HG03521 (cell line): ENCODE data around the gene COX10.
"Not testable (repeated sequence)": the region's sequence is repeated elsewhere in the genome, so short reads cannot be mapped to it uniquely, and the experiment has no call there.

Source experiments
- ATAC-seq: cut with Tn5 transposase; IDR thresholded peaks from one replicate; pipeline ENCODE4 v1.9.1; 2021; ENCODE audit warnings: mild to moderate bottlenecking, moderate library complexity; ENCODE audit not compliant: unreplicated experiment

The COX10 gene

GRCh38 chr17:14069251-14070021 is at the start of gene COX10:
COX10 (plus strand) TSS chr17:14069504; CDS start chr17:14069606, 102 bp downstream.
- peak; percentile 99 for ATAC-seq

- ATAC-seq, result not testable (repeated sequence)
These were observed 47.5 kb upstream of the COX10 start for GRCh38 chr17:14021651-14022294.

- ATAC-seq, result not testable (repeated sequence)
These were observed 39.5 kb upstream of the COX10 start for GRCh38 chr17:14029755-14030154.

DNA sequence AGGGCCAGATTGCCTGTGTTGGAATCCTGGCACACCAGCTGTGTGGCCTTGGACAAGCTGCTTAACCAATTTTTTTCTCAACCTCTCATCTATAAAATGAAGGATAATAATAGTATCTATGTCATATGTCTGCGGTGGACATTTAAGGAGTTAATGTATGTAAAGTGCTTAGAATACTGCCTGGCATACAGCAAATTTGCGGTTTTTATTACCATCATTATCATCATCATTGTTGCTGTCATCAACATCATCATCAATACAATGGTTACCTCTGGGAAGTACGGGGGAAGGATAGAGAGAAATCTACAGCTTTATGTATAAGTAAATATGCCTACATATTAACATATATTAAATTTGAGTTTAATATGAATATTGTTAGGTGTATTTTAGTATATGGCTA is 37.1 kb upstream of the COX10 start:
- no peak for ATAC-seq

- no peak for ATAC-seq
These were observed 36.1 kb upstream of the COX10 start for GRCh38 chr17:14033166-14033565.

- no peak for ATAC-seq
These were observed 31.9 kb upstream of the COX10 start for GRCh38 chr17:14037453-14037852.

DNA sequence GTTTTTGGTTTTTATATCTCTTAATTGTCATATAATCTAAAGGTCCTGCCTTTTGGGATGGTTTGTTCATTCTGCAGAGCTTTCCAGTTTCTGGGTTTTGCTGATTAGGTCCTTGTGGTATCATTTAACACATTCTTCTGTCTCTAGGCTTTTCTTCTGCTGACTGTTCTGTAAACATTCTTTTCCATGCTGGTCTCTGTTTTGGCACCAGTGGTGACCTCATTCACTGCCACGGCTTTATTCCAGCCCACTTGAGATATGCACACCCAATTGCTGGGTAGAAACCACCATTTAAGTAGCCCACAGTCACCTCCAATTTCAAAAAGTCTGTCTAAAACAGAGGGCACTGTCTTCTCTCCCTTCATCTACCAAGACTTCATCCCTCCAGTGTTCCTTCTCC is 31.1 kb upstream of the COX10 start:
- no peak for ATAC-seq

GRCh38 chr17:14042411-14042810 is 26.9 kb upstream of the COX10 start:
- ATAC-seq, result no peak

GRCh38 chr17:14044702-14045101 is 24.6 kb upstream of the COX10 start:
- no peak for ATAC-seq

DNA sequence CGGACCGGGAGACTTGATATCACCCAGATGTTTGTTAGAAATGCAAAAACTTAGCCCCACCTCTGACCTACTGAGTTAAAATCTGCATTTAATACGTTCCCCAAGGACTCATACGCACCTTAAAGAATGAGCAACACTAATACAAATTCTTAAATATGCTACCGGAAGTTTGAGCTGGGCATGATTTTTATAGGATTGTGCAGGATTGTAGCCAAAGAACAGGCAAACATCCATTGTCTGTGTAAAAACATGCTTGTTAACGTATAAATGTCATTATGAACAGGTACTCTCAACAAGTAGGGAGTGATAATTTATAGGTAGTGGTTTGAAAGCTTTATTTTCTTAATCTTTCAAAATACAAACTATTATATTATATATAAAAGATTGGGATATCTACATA is 22.3 kb upstream of the COX10 start:
- ATAC-seq, result no peak

DNA sequence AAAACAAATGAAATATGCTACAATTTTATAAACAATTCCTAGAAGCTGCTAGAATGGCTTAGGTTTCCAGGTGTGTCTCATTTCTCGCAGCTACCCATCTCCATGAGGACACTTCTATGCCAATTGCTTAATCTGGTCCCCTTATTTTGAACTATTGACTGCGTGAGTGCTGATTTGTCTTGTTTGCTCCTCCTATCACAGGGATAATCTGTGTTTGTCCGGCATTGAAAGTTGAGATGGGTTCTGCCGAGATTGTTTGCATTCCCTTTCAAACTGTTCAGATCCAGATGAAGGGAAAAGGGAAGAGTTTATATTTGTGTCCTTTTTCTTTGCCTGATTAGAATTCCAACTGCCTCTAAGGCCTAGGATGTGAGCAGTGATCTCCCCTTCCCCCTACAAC is 21.7 kb upstream of the COX10 start:
- no peak for ATAC-seq

DNA sequence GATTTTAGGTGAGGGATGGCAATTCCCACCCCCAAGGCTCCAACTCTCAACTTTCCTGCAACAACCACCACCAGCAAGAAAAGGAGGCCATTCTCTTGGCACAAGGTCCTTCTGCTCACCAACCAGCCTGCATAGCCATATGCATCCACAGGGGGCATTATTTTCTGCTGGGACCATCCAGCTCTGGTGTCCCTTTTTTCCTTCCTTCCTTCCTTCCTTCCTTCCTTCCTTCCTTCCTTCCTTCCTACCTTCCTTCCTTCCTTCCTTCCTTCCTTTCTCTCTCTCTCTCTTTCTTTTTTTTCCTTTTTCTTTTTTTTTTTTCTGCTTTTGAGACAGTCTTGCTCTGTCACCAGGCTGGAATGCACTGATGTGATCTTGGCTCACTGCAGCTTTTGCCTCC is 21.1 kb upstream of the COX10 start:
- no peak for ATAC-seq

DNA sequence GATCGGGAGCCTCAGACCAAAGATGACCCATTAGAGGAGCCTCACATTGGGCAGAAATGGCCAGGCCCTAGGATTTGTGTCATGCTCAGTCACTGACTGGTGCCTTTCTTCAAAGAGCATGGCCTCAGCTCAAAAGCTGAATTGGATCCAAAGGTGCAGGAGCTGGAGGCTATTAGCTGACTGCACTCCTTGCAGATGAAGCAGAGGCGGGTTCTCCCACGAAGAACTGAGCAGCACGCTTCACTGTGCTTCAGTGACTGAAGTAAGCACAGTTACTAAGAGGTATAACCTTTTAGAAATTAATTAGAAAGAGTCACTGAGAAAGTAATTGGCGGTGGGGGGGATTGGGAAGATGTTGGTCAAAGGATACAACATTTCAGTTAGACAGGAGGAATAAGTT is 18.7 kb upstream of the COX10 start:
- no peak for ATAC-seq

- no peak for ATAC-seq
These were observed 17.6 kb upstream of the COX10 start for GRCh38 chr17:14051692-14052091.

- no peak for ATAC-seq
These were observed 16.3 kb upstream of the COX10 start for GRCh38 chr17:14052886-14053615.

DNA sequence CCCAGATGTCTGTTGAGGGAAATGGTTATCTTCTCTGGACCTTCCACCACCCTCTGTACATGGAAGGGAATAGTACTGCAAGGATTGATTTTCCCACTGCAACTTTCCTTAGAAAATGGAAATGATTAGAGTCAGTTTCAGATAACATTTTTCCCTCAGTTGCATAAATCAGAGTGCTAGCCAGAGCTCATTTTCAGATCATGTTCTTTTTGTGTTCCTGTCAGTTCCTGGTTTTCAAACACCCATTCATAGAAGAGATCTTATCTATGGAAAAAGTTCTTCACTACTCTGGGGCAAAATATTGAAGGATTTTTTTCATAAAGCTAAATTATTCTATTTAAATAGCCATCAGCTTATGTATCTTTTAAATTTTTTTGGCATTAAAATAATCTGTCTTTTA is 11.7 kb upstream of the COX10 start:
- ATAC-seq, result no peak

DNA sequence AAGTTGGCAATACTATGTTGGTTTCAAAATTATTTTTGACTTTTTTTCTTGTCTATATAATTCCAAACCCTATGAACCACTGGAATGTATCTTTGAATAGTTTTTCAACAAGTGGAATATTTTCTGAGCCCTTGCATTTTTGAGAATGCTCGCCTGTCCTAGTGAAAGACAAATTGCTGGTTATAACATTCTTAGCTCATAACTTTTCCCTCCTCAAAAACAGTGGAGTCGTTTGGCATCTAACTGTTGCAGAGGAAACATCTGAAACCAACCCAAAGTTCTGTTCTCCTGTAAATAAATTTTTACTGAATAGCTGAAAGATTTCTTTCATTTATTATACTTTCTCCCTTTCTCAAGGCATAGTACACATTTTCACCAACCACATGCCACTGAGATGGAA is 11.3 kb upstream of the COX10 start:
- ATAC-seq, result no peak

GRCh38 chr17:14060706-14061105 is 8.6 kb upstream of the COX10 start:
- no peak for ATAC-seq

GRCh38 chr17:14061666-14062560 is 7.4 kb upstream of the COX10 start:
- ATAC-seq, result no peak

- ATAC-seq, result no peak
These were observed 2.0 kb upstream of the COX10 start for GRCh38 chr17:14067347-14067746.
